Thyroid gland (tissue), 4 donors: ENCODE results near the gene PROCR. TPM values are rescaled to one million over a fixed set of nuclear protein-coding genes. Genes with fewer than 3 reads are reported as not detected.
A peak's percentile ranks its signal among the peaks of the same experiment; 100 is the strongest.

Source experiments
- DNase-seq, 2 donors: peaks; one replicate each; pipeline ENCODE4 v3.0.0-alpha.2; 2019
- H3K27ac ChIP-seq, 3 donors: fragments of 200-600 bp; sonication (generic); 1 replicate in 2 of 3; 2 replicates in 1 of 3; pipeline ENCODE4 v1.5.1; 2016 to 2019; ENCODE audit warnings: mild to moderate bottlenecking in 1 of 3, moderate library complexity in 1 of 3
- H3K27me3 ChIP-seq: fragments of 200-600 bp; sonication (generic); one replicate; pipeline ENCODE4 v1.5.1; 2019
- H3K36me3 ChIP-seq, 2 donors: fragments of 200-600 bp; sonication (generic); one replicate each; pipeline ENCODE4 v1.5.1; 2016 to 2019
- H3K4me1 ChIP-seq, 2 donors: fragments of 200-600 bp; sonication (generic); one replicate each; pipeline ENCODE4 v1.5.1; 2017 to 2019
- H3K4me3 ChIP-seq, 3 donors: fragments of 200-600 bp; sonication (generic); replicated peaks in 1 of 3; 1 replicate in 2 of 3; 2 replicates in 1 of 3; pipeline ENCODE4 v1.5.1; 2016; ENCODE audit warnings: mild to moderate bottlenecking in 1 of 3
- H3K9me3 ChIP-seq: fragments of 200-600 bp; sonication (generic); one replicate; pipeline ENCODE4 v1.5.1; 2017
- POLR2A ChIP-seq, 2 donors: fragments of 450-650 bp; IDR thresholded peaks; one replicate each; pipeline ENCODE4 v1.6.1; 2017; ENCODE audit warnings: antibody characterized with exemption in 2 of 2, mild to moderate bottlenecking in 2 of 2, moderate library complexity in 1 of 2
- WGBS, 2 donors: methylation state at CpG; one replicate each; pipeline ENCODE4 v1.1.5; 2017; 5-methylcytosine and 5-hydroxymethylcytosine counted together
- intact Hi-C: fragments of 100-400 bp; cut with DNase I; formaldehyde crosslinking; loops from one replicate; pipeline ENCODE4 v1.15.1; 2023
- total RNA-seq, 4 donors: library from RNA; depleted of rRNA; stranded (reverse); fragments of >200 nt; gene quantifications; one replicate each; pipeline ENCODE4 v1.2.3, GENCODE V29; 2016
- TF ChIP-seq, protein P1 (sequence below), 6 experiments: fragments of 200-600 bp in 3 of 6; fragments of 450-650 bp in 3 of 6; sonication (generic) in 3 of 6; IDR thresholded peaks; one replicate each; pipeline ENCODE4 v1.5.1; 2016 to 2019; ENCODE audit warnings: antibody characterized with exemption in 6 of 6, mild to moderate bottlenecking in 2 of 6, inconsistent platforms in 1 of 6, moderate library complexity in 1 of 6

Gene PROCR
- 10 to 100 TPM; 11.2 to 56.0 (median 37.9) TPM for total RNA-seq

GRCh38 chr20:35171753-35172433 lies at the start of gene PROCR:
PROCR (plus strand) TSS chr20:35172072; CDS start chr20:35172155, 83 bp downstream.
- DNase-seq = peak; percentile 74
- TF ChIP-seq, protein P1, sequence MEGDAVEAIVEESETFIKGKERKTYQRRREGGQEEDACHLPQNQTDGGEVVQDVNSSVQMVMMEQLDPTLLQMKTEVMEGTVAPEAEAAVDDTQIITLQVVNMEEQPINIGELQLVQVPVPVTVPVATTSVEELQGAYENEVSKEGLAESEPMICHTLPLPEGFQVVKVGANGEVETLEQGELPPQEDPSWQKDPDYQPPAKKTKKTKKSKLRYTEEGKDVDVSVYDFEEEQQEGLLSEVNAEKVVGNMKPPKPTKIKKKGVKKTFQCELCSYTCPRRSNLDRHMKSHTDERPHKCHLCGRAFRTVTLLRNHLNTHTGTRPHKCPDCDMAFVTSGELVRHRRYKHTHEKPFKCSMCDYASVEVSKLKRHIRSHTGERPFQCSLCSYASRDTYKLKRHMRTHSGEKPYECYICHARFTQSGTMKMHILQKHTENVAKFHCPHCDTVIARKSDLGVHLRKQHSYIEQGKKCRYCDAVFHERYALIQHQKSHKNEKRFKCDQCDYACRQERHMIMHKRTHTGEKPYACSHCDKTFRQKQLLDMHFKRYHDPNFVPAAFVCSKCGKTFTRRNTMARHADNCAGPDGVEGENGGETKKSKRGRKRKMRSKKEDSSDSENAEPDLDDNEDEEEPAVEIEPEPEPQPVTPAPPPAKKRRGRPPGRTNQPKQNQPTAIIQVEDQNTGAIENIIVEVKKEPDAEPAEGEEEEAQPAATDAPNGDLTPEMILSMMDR (IDR thresholded peaks at IDR 0.05) = no peak
- TF ChIP-seq POLR2A (IDR thresholded peaks at IDR 0.05) = no peak
- peak within 1 kb of the TSS in 1 of 3 donors; percentile 28 for H3K4me3 ChIP-seq
- H3K36me3 ChIP-seq = no peaks in the 10 kb centered on the region
- peaks cover 8 to 18% of the 10 kb centered on the region in 2 donors for H3K4me1 ChIP-seq
- no peaks in the 10 kb centered on the region for H3K27me3 ChIP-seq
- 4 to 6% methylated on average over 16 of the region's 16 CpGs for WGBS, 2 donors
- intact Hi-C loops = no loop called here
- H3K27ac ChIP-seq = peak within 1 kb of the TSS in 2 of 3 donors; percentile 31 to 77
- H3K9me3 ChIP-seq = no peaks in the 10 kb centered on the region

GRCh38 chr20:35122756-35123405 lies 49.0 kb upstream of the PROCR start:
- Histone ChIP-seq H3K4me1 (no peaks in the 10 kb centered on the region), H3K4me3 (no peak overlapping the region), H3K27ac (no peak overlapping the region), H3K9me3 (no peaks in the 10 kb centered on the region), H3K36me3 (peaks cover 48 to 63% of the 10 kb centered on the region in 2 donors), H3K27me3 (no peaks in the 10 kb centered on the region)
- WGBS, 2 donors = 90% methylated on average over 5 of the region's 5 CpGs
- DNase-seq = no peak
- TF ChIP-seq, protein P1 (IDR thresholded peaks at IDR 0.05) = no peak
- no peak for TF ChIP-seq POLR2A (IDR thresholded peaks at IDR 0.05)
- intact Hi-C loops = no loop called here

GRCh38 chr20:35125753-35126152 lies 46.1 kb upstream of the PROCR start:
- Histone ChIP-seq H3K4me1 (no peaks in the 10 kb centered on the region), H3K4me3 (no peak overlapping the region), H3K27ac (no peak overlapping the region), H3K36me3 (peaks cover 48 to 62% of the 10 kb centered on the region in 2 donors), H3K27me3 (no peaks in the 10 kb centered on the region), H3K9me3 (no peaks in the 10 kb centered on the region)
- TF ChIP-seq POLR2A (IDR thresholded peaks at IDR 0.05) = no peak
- TF ChIP-seq, protein P1 (IDR thresholded peaks at IDR 0.05) = no peak
- 88 to 92% methylated on average over 5 of the region's 5 CpGs for WGBS, 2 donors
- intact Hi-C loops = no loop called here
- DNase-seq = no peak

GRCh38 chr20:35129647-35130069 lies 42.2 kb upstream of the PROCR start:
- Histone ChIP-seq H3K9me3 (no peaks in the 10 kb centered on the region), H3K4me1 (peaks cover 0 to 2% of the 10 kb centered on the region in 2 donors), H3K4me3 (no peak overlapping the region), H3K36me3 (peaks cover 37 to 42% of the 10 kb centered on the region in 2 donors), H3K27me3 (no peaks in the 10 kb centered on the region), H3K27ac (no peak overlapping the region)
- no peak for DNase-seq
- 89 to 93% methylated on average over 2 of the region's 2 CpGs for WGBS, 2 donors
- intact Hi-C loops = no loop called here
- TF ChIP-seq, protein P1 (IDR thresholded peaks at IDR 0.05) = no peak
- no peak for TF ChIP-seq POLR2A (IDR thresholded peaks at IDR 0.05)

DNA sequence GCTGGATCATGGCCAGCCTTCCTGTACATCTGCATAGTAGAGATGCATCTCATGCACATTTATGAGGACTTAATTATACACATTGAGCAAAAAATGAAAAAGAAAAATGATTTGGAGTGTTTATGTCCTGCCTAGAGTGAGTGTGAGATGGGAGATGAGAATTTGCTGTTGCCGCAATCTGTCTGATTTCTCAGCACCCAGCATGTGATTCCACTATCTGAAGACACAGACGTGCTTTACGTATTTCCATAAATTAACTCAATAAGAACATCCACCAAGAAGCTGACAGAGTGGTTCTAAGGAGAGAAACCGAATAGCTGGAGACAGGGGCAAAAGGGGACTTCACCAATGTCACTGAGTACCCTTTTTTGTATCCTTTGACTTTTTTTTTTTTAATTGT lies 39.9 kb upstream of the PROCR start:
- DNase-seq = no peak
- H3K9me3 ChIP-seq = no peaks in the 10 kb centered on the region
- no peaks in the 10 kb centered on the region for H3K27me3 ChIP-seq
- peaks cover 26 to 38% of the 10 kb centered on the region in 2 donors for H3K36me3 ChIP-seq
- peaks cover 0 to 10% of the 10 kb centered on the region in 2 donors for H3K4me1 ChIP-seq
- intact Hi-C loops = no loop called here
- H3K27ac ChIP-seq = no peak overlapping the region
- TF ChIP-seq, protein P1 (IDR thresholded peaks at IDR 0.05) = no peak
- no peak for TF ChIP-seq POLR2A (IDR thresholded peaks at IDR 0.05)
- 95 to 96% methylated on average over 4 of the region's 4 CpGs for WGBS, 2 donors
- H3K4me3 ChIP-seq = no peak overlapping the region
